ENCODE data around the gene CCDC149. TPM values are rescaled to one million over a fixed set of nuclear protein-coding genes. Genes with fewer than 3 reads are reported as not detected.

Gene CCDC149
- total RNA-seq, 1 donor from 2014 or later, result 16.7 TPM

DNA sequence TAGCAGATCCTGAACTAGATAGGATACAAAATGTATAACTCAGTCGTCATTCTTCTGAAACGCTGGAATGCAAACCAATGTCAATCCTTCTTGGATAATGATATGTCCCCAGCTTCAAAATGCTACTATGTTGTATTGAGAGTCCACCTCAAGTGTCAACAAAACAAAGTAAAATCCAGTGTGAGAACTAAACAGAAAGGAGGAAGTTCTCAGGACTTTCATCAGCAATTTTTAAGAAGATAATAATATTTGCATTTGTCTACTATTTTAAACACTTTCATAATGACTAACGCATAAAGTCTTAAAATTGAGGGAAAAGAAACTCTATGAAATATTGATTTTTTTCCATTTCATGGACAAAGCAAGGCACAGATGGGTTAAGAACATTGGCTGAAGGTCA lies 81.2 kb downstream of the CCDC149 start:
- intact Hi-C loops (cut with DNase I), result no loop called here
- Histone ChIP-seq H3K36me3 (peaks cover 0 to 19% of the 10 kb centered on the region in 2 donors), H3K9me3 (no peaks in the 10 kb centered on the region)

DNA sequence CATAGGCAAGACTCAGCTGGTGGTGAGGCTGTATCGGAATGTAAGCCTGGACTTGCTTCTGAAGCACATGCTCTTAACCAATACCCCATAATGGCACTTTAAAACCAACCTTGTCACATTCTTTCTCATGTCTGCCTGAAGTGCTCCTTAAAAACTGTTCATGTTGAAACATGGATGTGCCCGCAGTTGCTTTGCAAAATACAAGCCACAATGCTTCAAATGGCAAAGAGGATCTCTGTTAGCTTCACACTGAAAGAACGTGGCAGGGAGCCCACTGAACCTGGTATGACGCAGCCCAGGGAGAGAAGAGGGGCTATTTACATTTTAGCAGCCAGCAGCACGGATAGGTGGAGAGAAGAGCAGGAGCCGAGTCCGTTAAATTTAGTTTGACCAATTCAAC lies 88.1 kb downstream of the CCDC149 start:
- no peaks in the 10 kb centered on the region for H3K4me1 ChIP-seq
- H3K27me3 ChIP-seq, result no peaks in the 10 kb centered on the region
- TF ChIP-seq POLR2A (IDR thresholded peaks at IDR 0.05), result no peak
- no peak for TF ChIP-seq POLR2AphosphoS5 (IDR thresholded peaks at IDR 0.05; ENCODE audit: insufficient read depth in 1 of 2, low read depth in 1 of 2)
- TF ChIP-seq, protein P1, sequence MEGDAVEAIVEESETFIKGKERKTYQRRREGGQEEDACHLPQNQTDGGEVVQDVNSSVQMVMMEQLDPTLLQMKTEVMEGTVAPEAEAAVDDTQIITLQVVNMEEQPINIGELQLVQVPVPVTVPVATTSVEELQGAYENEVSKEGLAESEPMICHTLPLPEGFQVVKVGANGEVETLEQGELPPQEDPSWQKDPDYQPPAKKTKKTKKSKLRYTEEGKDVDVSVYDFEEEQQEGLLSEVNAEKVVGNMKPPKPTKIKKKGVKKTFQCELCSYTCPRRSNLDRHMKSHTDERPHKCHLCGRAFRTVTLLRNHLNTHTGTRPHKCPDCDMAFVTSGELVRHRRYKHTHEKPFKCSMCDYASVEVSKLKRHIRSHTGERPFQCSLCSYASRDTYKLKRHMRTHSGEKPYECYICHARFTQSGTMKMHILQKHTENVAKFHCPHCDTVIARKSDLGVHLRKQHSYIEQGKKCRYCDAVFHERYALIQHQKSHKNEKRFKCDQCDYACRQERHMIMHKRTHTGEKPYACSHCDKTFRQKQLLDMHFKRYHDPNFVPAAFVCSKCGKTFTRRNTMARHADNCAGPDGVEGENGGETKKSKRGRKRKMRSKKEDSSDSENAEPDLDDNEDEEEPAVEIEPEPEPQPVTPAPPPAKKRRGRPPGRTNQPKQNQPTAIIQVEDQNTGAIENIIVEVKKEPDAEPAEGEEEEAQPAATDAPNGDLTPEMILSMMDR (IDR thresholded peaks at IDR 0.05), result no peak
- H3K4me3 ChIP-seq, result no peak overlapping the region
- H3K9me3 ChIP-seq, result no peaks in the 10 kb centered on the region
- intact Hi-C loops (cut with DNase I), result no loop called here
- H3K27ac ChIP-seq, result no peak overlapping the region
- DNase-seq (ENCODE audit: extremely low spot score in 2 of 2), result peak in 1 of 2 donors; percentile 54
- peaks cover 0 to under 1% of the 10 kb centered on the region in 2 donors for H3K36me3 ChIP-seq

More for the DNA sequence above, 81.2 kb downstream of the CCDC149 start:
- Histone ChIP-seq H3K27me3 (no peaks in the 10 kb centered on the region), H3K4me3 (no peak overlapping the region), H3K4me1 (no peaks in the 10 kb centered on the region), H3K27ac (no peak overlapping the region)
- no peak for TF ChIP-seq POLR2A (IDR thresholded peaks at IDR 0.05)
- TF ChIP-seq POLR2AphosphoS5 (IDR thresholded peaks at IDR 0.05; ENCODE audit: insufficient read depth in 1 of 2, low read depth in 1 of 2), result no peak
- no peak for DNase-seq (ENCODE audit: extremely low spot score in 2 of 2)

DNA sequence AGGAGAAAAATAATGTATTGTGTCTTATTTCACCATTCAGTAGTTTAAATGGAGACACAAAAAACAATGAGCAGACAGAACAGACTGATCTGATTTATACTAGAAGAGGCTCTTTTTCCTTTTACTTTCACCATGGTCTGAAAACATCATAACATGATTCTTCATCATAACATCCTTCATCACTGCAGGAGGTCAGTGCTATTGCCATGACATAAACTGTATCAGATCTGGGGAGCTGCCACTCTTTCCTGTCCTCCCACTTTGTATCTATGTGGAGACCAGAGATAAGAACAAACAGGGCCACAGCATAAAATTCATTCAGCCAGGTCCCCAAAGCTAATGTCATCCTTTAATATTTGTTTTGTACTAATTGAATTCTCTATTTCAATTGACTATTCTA lies 92.3 kb downstream of the CCDC149 start:
- H3K27ac ChIP-seq, result no peak overlapping the region
- no peak for DNase-seq (ENCODE audit: extremely low spot score in 2 of 2)
- intact Hi-C loops (cut with DNase I), result no loop called here
- no peaks in the 10 kb centered on the region for H3K4me1 ChIP-seq
- peaks cover 0 to 19% of the 10 kb centered on the region in 2 donors for H3K36me3 ChIP-seq
- TF ChIP-seq POLR2AphosphoS5 (IDR thresholded peaks at IDR 0.05; ENCODE audit: insufficient read depth in 1 of 2, low read depth in 1 of 2) (no peak), POLR2A (IDR thresholded peaks at IDR 0.05) (no peak)
- TF ChIP-seq, protein P1 (IDR thresholded peaks at IDR 0.05), result no peak
- H3K27me3 ChIP-seq, result no peaks in the 10 kb centered on the region
- H3K9me3 ChIP-seq, result no peaks in the 10 kb centered on the region
- H3K4me3 ChIP-seq, result no peak overlapping the region

DNA sequence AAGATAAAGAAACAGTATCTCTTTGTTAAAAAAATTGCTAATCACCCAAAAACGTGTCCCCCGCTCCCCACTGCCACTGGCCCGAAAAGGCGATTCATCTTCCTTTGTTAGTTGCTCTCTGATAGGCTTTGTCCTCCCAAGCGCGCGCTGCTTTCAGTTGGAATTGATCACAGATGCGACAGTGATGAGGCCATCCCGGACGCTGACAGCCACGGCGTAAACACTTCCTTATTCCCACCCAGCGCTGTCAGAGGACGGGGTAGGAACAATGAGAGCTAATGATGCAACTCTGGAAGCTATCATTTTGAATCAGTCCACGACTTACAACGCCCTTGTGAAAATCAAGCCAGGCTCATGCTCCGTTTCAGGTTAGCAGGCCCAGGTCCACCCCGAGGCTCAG lies 96.0 kb downstream of the CCDC149 start:
- Histone ChIP-seq H3K9me3 (no peaks in the 10 kb centered on the region), H3K4me1 (no peaks in the 10 kb centered on the region), H3K36me3 (peaks cover 0 to 19% of the 10 kb centered on the region in 2 donors), H3K27ac (no peak overlapping the region), H3K4me3 (no peak overlapping the region), H3K27me3 (no peaks in the 10 kb centered on the region)
- TF ChIP-seq, protein P1 (IDR thresholded peaks at IDR 0.05), result no peak
- TF ChIP-seq POLR2AphosphoS5 (IDR thresholded peaks at IDR 0.05; ENCODE audit: insufficient read depth in 1 of 2, low read depth in 1 of 2) (no peak), POLR2A (IDR thresholded peaks at IDR 0.05) (no peak)
- DNase-seq (ENCODE audit: extremely low spot score in 2 of 2), result peak in 1 of 2 donors; percentile 40
- intact Hi-C loops (cut with DNase I), result no loop called here

DNA sequence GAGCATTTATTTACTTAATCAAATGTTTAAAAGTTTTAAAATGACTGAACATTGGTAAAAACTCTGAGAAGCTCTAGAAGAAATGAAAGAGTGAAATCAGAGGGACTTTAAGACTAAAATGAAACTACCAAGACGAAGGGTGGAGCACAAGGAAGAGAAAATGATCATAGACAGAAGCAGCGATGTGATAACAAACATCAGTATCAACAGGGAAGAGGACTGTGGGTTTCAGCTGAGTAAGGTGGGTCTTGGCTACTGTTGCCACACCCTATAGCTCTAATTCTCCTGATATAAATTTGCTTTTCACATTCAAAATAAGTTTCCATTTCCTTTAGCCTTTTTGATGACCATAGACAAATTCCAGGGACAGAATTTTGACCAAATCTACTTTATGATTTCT lies 99.1 kb downstream of the CCDC149 start:
- no peak overlapping the region for H3K27ac ChIP-seq
- DNase-seq (ENCODE audit: extremely low spot score in 2 of 2), result no peak
- H3K4me3 ChIP-seq, result no peak overlapping the region
- TF ChIP-seq, protein P1 (IDR thresholded peaks at IDR 0.05), result no peak
- no peak for TF ChIP-seq POLR2A (IDR thresholded peaks at IDR 0.05)
- no peak for TF ChIP-seq POLR2AphosphoS5 (IDR thresholded peaks at IDR 0.05; ENCODE audit: insufficient read depth in 1 of 2, low read depth in 1 of 2)
- no peaks in the 10 kb centered on the region for H3K4me1 ChIP-seq
- intact Hi-C loops (cut with DNase I), result no loop called here
- no peaks in the 10 kb centered on the region for H3K9me3 ChIP-seq
- no peaks in the 10 kb centered on the region for H3K27me3 ChIP-seq
- H3K36me3 ChIP-seq, result peaks cover 0 to 9% of the 10 kb centered on the region in 2 donors

Data from vagina (tissue), 2 donors.